Dermis blood vessel endothelial cell (primary cell): ENCODE results near the gene EPHA10. TPM values are rescaled to one million over a fixed set of nuclear protein-coding genes. Genes with fewer than 3 reads are reported as not detected.

Source experiments
- DNase-seq: peaks from one replicate; pipeline ENCODE4 v3.0.0; 2010
- total RNA-seq: library from RNA; depleted of rRNA; stranded (reverse); fragments of >200 nt; gene quantifications from 2 replicates; pipeline ENCODE4 v1.2.3, GENCODE V29; 2014

Gene EPHA10
- total RNA-seq, 1 donor from 2014 or later, result not detected

DNA sequence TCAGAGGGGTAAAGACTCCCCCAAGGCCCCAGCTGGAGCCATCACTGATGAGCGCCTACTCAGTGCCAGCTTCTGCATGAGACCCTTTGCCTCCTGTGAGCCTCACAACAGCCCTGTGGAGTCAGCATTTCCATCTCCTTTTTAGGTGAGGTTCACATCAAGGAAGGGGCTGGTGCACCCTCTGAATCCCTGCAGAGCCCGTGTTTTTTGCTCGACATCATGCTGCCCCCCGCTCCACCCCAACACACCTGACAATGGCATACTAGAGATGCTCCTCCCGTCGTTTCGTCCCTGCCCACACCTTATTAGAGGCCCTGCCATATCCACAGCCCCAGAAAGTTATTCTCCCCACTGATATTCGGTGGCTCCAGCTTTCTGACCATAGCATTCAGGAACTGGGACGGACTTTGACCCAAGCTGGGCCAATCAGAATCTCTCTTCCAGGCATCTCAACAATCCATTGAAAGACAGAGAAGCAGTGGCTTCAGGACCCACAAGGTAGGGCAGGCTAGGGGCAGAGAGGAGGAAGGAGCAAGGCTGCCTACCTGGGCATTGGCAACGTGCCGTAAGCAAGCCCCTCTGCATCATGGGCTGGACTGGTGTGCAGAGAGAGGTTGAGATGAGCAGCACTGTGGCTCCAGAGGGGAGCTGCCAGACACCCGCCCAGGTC lies 32.7 kb downstream of the EPHA10 start:
- no peak for DNase-seq

GRCh38 chr1:37731312-37732019 lies 33.5 kb downstream of the EPHA10 start:
- no peak for DNase-seq

GRCh38 chr1:37730376-37730775 lies 34.5 kb downstream of the EPHA10 start:
- no peak for DNase-seq

- DNase-seq, result no peak
Measured at GRCh38 chr1:37728416-37728815, 36.5 kb downstream of the EPHA10 start.

DNA sequence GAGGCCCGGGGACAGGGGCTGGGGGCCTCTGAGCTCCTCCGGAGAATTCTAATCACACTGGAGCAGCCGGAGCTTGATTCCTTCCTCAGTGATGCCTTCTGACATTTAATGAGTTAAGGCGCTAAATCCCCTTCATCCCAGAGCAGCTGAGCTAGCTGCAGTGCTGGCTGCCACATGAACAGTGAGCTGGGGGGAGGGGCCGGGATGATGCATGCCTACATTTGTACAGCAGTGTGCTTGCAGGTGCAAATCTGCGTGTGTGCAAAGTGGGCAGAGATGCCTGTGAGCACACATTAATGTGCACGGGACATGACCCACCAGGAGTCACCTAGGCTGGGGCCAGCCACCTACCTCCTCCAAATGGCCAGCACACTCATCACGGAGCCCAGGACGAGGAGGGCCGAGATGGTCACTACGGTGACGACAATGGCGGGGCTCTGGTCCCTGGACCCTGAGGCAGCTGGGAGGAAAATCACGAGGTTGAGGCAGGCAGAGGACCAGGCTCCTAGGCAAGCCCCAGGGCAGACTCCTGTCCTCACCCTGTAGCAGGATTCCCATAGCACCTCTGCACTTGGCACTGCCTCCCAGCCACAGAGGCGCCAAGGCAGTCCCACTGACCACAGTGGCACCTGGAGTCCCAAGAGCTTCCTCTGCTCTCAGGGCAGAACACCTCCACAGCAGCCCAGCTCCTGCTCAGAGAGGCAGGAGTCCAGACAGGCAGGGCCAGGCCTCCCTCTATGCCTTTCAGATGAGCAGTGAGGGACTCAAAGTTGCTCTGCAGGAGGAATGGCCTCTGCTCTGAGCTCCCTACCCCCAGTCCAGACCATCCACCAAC lies 38.0 kb downstream of the EPHA10 start:
- DNase-seq, result no peak

DNA sequence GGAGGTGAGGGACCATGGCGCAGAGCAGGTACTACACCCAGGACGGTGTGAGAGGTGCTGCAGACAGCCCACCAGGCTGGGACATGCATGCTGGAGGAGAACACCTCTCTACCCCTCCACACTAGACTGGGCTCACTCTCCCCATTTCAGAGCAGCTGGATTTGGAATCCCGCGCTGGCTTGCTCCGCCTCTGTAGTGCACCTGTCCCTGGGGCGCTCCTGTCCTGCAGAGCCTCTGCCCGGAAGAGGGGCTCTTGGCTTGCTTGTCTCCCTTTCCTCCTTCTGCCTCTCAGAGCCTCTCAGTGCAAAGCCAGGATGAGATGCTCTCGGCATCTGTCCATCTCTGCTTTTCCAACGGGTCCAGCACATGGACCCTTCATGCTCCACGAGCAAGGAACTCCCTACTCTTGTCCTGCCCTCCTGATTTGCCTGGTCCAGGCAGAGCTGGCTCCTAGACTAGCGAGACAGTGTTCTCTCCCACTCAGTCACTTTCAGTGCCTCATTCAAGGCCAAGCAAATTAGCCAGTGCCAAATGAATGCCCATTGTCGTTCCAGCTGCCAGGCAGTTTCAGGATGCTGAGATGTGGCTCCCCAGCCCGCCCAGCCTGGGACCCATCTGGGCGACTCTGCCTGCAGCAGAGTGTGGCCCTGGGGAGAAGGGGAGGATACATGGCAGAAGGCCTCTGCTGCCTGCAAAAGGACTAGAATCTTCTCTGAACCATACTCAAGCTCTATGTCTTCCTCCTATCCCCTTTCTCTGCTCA lies 38.9 kb downstream of the EPHA10 start:
- no peak for DNase-seq

DNA sequence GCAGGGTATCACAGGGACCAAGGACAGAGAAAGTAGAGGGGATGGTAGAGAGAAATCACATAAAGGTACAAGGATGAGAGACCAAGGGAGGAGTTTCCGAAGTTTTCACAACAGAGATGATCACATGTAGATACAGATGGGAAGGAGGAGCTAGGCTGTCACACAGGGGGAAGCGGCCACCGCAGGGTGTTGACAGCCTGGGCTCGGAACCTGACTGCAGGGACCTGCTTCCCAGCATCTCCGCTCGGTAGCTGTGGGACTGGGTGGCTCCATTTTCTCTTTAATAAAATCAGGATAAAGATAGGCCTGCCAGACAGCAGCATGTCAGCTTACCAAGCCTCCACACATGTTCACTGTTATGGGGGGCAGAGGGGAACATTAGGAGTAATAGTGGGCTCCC lies 40.3 kb downstream of the EPHA10 start:
- DNase-seq, result no peak

DNA sequence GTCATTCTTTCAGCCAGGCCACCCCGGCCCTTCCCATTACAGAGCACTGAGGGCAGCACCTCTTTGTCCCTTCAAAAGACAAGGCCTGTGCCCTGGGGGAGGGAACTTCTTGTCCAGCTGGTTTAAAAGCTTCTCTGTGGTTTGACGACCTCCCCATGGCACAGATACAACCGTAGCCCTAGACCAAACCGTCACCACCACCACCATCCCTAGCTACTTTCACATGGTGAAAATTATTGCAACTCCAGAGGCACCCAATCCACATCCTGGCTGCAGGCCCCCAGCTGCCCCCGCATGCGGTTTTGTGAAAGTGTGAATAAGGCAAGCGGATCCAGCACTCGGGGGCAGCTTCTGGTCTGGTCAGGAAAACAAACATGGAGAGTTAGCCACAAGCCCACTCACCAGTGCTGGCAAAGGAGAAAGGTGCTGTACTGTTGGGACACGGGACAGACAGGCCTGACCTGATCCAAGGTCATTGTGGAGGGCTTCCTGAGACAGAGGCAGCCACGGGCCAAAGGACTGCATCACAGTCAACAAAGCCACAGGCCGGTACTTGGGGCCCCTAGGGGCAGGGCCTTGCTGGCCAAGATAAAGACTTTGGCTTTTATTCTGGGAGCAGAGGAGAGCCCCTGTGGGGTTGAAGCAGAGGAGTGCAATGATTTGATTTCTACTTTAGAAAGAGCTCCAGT lies 41.4 kb downstream of the EPHA10 start:
- DNase-seq, result no peak

DNA sequence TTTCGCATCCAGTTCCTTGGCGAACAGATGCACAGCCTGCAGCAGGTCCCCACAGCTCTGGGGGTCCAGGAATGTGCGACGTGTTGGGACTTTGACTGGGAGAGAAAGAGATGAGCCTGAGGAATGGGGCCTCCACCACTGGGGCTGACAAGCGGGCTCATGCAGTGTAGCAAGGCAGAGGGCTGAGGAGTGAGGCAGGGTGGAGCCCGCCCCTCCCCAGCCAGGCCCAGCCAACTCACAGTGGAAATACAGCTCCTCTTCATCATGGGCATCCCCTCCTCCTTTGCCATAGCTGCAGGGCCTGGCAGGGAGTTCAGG lies 41.9 kb downstream of the EPHA10 start:
- no peak for DNase-seq

DNA sequence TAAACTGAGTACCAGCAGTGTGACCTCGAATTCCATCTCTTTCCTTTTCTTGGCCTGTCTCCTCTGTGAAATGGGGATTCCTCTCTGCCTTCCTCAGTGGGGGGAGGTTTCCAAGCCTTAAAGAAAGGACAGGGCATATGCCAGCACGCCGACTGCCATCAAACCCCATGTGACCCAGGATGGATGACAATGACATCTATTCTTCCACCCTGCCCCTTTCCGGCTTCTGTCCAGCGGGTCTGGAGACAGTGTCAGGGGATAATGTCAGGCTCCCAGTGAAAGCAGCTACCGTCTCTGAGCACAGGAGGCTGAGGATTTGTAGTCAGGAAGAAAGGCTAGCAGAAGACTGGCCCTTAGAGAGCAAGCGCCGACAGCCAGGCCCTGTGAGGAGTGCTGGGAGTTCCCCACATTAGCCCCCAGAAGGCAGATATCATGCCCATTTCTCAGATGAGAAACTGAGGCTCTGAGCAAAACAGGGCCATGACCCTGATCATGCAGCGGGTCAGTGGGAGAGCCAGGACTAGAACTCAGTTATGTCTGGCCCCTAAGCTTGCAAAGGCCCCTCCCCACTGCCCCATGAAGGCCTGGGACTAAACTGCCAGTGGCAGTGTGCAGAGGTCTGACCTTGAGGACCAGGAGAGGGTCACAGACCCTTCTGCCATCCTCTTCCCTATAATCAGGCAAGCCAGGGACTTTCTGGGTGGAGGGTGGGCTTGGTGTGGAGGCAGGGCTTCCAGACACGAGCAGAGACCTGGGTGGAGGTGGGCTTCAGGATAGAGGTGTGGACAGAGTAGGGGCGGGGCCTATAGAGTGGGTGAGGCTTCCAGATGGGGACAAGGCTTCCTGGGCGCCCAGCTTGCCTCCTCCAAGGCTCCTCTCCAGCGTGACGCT lies 42.5 kb downstream of the EPHA10 start:
- DNase-seq, result no peak

DNA sequence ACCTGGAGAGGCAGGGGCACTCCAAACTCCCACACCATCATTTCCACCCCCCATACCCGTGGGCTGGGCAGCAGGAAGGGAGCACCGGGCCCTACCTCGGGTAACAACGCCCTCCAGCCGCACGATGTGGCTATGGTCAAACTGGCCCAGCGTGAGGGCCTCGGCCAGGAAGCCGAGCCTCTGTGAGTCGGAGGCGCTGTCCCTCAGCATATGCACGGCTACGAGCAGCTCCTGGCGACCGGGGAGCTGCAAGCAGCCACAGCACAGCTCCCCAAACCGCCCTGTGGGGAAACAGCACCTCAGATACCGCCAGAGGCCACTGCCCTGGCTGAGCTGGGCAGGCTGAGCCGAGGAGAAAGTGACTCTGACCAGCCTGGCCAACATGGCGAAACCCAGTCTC lies 43.4 kb downstream of the EPHA10 start:
- peak; percentile 5 for DNase-seq

- no peak for DNase-seq
Measured at GRCh38 chr1:37720231-37721130, 44.4 kb downstream of the EPHA10 start.

DNA sequence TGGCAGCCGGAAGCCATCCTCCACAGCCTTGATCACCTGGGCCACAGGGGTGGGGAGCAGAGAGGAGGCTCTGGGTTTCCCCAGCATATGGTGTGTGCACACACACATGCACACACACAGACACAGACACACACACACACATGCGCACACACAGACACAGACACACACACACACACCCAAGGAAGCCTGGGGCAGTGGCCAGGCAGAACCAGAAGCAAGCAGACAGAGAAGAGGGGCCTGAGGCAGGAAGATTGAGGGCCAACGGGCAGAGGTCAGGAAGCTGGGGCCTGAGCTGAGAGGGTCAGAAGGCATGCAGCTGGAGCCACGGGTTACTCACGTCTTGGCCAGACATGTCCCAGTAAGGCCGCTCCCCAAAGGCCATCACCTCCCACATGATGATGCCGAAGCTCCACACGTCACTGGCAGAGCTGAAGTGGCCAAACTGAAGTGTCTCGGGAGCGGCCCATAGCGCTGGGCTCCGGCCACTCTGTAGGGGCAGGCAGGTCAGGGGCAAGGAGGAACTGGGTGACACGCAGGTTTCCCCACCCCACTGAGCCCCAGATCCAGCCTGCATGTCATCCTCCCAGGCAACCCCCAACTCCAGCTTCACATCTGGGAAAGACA lies 45.2 kb downstream of the EPHA10 start:
- no peak for DNase-seq

DNA sequence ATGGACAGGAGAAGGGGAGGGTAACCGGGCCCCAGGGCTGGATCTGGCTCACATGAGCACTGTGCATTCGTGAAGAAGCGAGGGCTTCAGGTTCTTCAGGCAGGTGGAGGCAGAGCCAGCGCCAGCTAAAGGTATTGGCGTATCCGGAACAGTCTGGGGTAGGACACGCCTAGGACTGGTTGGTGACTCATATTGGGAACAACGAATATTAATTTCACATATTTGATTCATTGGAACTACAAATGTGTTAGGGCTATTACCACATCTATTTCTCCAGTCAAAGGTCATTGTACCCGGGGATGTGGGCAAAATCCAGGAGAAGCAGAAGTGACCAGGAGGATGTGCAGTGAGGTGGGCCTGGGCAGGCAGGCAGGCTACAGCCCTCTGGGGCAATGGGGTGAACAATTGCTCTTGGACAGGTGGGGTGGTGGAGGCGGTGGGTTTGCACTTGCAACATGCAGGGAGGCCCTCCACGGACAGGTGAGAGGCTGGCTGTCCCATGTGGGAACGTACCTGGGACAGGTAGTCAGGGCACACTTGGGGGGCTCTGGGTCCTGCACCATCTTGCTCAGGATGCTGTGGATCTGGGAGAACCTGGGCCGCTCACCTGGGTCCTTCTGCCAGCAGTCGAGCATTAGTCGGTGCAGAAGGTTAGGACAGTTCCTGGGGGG lies 45.9 kb downstream of the EPHA10 start:
- no peak for DNase-seq

DNA sequence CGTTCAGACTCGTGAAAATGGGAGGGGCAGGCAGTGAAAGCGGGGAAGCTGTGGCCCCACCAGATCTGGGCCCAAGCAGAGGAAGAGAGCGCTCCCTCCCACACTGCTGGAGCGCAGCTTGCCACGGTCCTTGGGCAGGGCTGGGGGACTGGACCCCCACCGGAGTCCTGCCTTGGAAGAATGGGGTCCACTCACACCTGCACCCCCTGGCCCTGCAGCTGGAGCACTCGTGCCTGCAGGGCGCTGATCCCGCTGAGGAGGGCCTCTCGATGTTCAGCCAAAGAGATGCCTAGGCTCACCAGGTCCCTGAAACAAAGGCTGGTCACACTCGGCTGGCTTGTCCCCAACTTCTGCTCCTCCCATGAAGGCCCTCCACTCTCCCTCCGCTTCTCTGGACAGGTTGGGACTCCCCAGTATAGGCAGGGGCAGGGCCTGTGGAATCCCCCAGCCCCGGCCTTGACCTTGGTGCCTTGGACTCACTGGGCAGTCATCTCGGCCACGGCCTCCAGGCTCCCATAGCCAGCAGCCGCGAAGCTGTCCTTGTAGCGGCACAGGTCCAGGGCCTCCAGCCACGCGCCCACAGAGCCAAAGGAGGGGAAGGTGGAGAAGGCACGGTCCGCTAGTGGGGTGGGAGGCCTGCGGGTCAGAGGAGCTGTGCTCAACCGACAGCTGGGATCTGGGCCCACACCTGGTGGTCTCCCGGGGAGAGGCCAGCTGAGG lies 46.6 kb downstream of the EPHA10 start:
- no peak for DNase-seq

DNA sequence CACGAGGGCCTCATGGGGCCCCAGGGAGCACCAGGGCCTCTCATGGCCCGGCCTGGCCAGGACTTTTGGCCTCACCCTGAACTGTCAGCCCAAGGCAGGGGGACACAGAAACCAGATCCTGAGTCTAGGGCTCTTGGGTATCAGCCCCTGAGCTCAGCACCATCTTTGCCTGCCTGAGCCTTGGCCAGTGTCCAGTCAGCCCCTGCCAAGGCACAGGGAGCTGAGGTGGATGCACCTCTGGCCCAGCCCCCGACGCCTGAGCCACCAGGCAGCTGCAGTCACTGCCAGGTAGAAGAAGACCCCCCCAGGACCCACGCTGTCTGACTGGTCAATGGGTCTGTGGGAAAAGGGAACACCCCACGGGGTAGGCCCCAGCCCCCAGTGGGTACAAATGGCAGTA lies 47.3 kb downstream of the EPHA10 start:
- no peak for DNase-seq

DNA sequence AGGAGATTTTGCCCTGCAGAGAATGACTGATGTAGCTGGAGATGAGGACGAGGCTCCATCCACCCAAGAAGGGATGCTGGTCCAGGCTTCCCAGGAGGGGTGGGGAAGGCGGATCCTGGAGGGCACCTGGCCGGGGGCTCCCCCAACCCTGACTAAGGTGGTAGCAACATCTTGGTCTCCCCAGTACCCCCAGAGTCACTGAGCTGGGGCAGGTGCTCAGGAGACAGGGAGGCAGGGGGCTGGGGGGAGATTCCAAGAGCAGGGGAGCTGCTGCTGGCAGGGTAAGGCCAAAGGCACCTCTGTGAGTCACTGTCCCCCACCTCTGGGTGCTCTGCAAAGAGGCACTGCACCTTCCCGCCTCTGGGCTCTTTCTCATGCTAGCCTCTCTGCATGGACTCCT lies 48.6 kb downstream of the EPHA10 start:
- no peak for DNase-seq

DNA sequence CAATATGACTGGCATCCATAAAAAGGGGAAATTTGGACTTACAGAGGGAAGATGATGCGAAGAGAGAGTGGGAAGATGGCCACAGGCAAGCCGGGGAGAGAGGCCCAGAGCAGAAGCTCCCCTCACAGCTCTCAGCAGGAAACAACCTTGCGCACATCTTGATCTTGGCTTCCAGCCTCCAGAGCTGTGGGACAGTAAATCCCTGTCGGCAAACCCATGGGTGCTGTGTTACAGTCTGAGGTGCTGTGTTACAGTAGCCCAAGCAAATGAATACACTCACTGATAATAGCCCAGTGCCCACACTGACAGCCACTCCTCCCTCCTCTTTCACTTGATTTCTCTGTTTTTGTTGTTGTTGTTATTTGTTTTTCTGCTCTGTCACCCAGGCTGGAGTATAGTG lies 50.2 kb downstream of the EPHA10 start:
- no peak for DNase-seq

GRCh38 chr1:37714226-37714625 lies 50.7 kb downstream of the EPHA10 start:
- DNase-seq, result no peak
